Measurements from ENCODE around the gene TRHDE. TPM values are rescaled to one million over a fixed set of nuclear protein-coding genes. Genes with fewer than 3 reads are reported as not detected.

The TRHDE gene
- total and polyA plus RNA-seq, 2 of the 13 experiments (the other 11 are each of a cell fraction or from before 2014, with no cell fraction given), result not detected

DNA sequence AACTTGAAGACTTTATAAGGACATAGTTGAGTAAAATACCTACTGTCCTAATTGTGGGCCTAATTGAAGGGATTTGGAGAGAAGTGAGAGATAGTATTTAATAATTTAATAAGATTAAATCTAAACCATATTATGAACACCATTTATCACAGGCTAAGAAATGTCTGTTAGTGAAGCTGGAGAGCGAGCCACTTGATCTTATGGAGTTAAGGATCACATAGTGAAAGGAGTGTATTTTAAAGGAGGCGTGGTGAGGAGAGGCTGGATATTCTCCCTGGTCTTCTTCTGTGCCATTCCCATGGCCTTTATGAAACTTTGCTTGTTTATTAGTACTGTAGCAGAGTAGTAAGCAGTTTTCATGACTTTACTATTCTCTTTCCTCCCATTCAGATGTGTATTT lies 172.4 kb downstream of the TRHDE start:
- TF ChIP-seq UBTF (CRISPR knock-in tag; IDR thresholded peaks at IDR 0.05), result no peak
- no peak for TF ChIP-seq RFX1 (IDR thresholded peaks at IDR 0.05)
- TF ChIP-seq, protein P1, sequence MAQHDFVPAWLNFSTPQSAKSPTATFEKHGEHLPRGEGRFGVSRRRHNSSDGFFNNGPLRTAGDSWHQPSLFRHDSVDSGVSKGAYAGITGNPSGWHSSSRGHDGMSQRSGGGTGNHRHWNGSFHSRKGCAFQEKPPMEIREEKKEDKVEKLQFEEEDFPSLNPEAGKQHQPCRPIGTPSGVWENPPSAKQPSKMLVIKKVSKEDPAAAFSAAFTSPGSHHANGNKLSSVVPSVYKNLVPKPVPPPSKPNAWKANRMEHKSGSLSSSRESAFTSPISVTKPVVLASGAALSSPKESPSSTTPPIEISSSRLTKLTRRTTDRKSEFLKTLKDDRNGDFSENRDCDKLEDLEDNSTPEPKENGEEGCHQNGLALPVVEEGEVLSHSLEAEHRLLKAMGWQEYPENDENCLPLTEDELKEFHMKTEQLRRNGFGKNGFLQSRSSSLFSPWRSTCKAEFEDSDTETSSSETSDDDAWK (CRISPR knock-in tag; IDR thresholded peaks at IDR 0.05), result no peak
- TF ChIP-seq NCOR1 (IDR thresholded peaks at IDR 0.05; ENCODE audit: borderline replicate concordance, low read length), result no peak
- no peak for TF ChIP-seq ZNF207 (IDR thresholded peaks at IDR 0.05; ENCODE audit: borderline replicate concordance)
- no peak for TF ChIP-seq ATF3 (CRISPR knock-in tag; IDR thresholded peaks at IDR 0.05)
- no peak for TF ChIP-seq IRF1 (CRISPR knock-in tag; IDR thresholded peaks at IDR 0.05; ENCODE audit: low read depth)
- TF ChIP-seq IKZF4 (CRISPR knock-in tag; IDR thresholded peaks at IDR 0.05; ENCODE audit: borderline replicate concordance, low read depth, not compliant biosample characterization), result no peak
- no peak for TF ChIP-seq NFE2L2 (IDR thresholded peaks at IDR 0.05; ENCODE audit: low read length)
- no peak for TF ChIP-seq U2AF1 (optimal IDR thresholded peaks at IDR 0.05; ENCODE audit: low read depth, low read length)
- no peak for TF ChIP-seq ELF3 (CRISPR knock-in tag; IDR thresholded peaks at IDR 0.05)
- TF ChIP-seq SSRP1 (CRISPR knock-in tag; IDR thresholded peaks at IDR 0.05), result no peak
- no peak for TF ChIP-seq NAIF1 (CRISPR knock-in tag; IDR thresholded peaks at IDR 0.05; ENCODE audit: borderline replicate concordance)
- no peak for TF ChIP-seq SNAPC2 (CRISPR knock-in tag; IDR thresholded peaks at IDR 0.05)
- no peak for TF ChIP-seq ZNF749 (CRISPR knock-in tag; IDR thresholded peaks at IDR 0.05; ENCODE audit: borderline replicate concordance)
- ChIA-PET POLR2A (no interaction called here), CTCF (ENCODE audit: low intra/inter-chr PET ratio, low total read pairs) (no interaction called here)
- no peaks in the 10 kb centered on the region for H3K27me3 ChIP-seq (ENCODE audit: control insufficient read depth in 1 of 2, insufficient read depth in 2 of 2, low read length in 2 of 2)
- FAIRE-seq (no peak), ATAC-seq (no peak), DNase-seq (ENCODE audit: low spot score) (no peak)
- no peak overlapping the region for H3K4me3 ChIP-seq (replicated peaks in 1 of 3; ENCODE audit: insufficient read depth in 1 of 3, low read depth in 2 of 3, low read length in 3 of 3)
- no peaks in the 10 kb centered on the region for H3K79me2 ChIP-seq (ENCODE audit: insufficient read depth, low read length)
- H3K4me2 ChIP-seq (ENCODE audit: low read depth, low read length), result no peak overlapping the region
- no peak overlapping the region for H3K27ac ChIP-seq (ENCODE audit: extremely low read length, insufficient read depth, low read length)
- H2AFZ ChIP-seq (ENCODE audit: low read length), result no peak overlapping the region
- no peaks in the 10 kb centered on the region for H3K36me3 ChIP-seq (replicated peaks in 1 of 2; ENCODE audit: control insufficient read depth in 1 of 2, insufficient read depth in 2 of 2, low read length in 2 of 2)
- H3K9ac ChIP-seq (ENCODE audit: insufficient read depth, low read depth, low read length), result no peak overlapping the region
- in situ Hi-C loops (cut with HindIII; ENCODE audit: extremely low pct_ligation_motif_present, low pct_unique_long_range_greater_than_20kb), result no loop called here
- intact Hi-C loops (cut with micrococcal nuclease; ENCODE audit: unreplicated experiment), result no loop called here
- 2% methylated on average over 2 of the region's 2 CpGs for WGBS (ENCODE audit: low lambda C conversion rate)
- no TSS peak for BruUV-seq (replicated peaks)
- no peaks in the 10 kb centered on the region for H3K9me3 ChIP-seq (ENCODE audit: low read length)
- no peaks in the 10 kb centered on the region for H3K4me1 ChIP-seq (ENCODE audit: insufficient read depth, low read length)
- no peaks in the 10 kb centered on the region for H4K20me1 ChIP-seq (ENCODE audit: insufficient read depth, low read length)
